Endothelial cell (in vitro differentiated cells): ENCODE results near the gene EHBP1. TPM values are rescaled to one million over a fixed set of nuclear protein-coding genes. Genes with fewer than 3 reads are reported as not detected.

Experiments used
- DNase-seq: peaks from one replicate; pipeline ENCODE4 v3.0.0; 2021; ENCODE audit warnings: low spot score
- H3K27ac Mint-ChIP-seq: one replicate; pipeline ENCODE4 v1.8.0; 2021; ENCODE audit warnings: mixed read lengths, inconsistent platforms; ENCODE audit not compliant: unreplicated experiment
- H3K27me3 Mint-ChIP-seq: one replicate; pipeline ENCODE4 v1.8.0; 2021; ENCODE audit warnings: mild to moderate bottlenecking, moderate library complexity, mixed read lengths, inconsistent platforms; ENCODE audit not compliant: unreplicated experiment
- H3K36me3 Mint-ChIP-seq: one replicate; pipeline ENCODE4 v1.8.0; 2021; ENCODE audit warnings: mild to moderate bottlenecking, low read depth, mixed read lengths, inconsistent platforms; ENCODE audit not compliant: unreplicated experiment
- H3K4me1 Mint-ChIP-seq: one replicate; pipeline ENCODE4 v1.8.0; 2021; ENCODE audit warnings: mild to moderate bottlenecking, mixed read lengths, inconsistent platforms; ENCODE audit not compliant: unreplicated experiment
- H3K4me3 Mint-ChIP-seq: one replicate; pipeline ENCODE4 v1.8.0; 2021; ENCODE audit warnings: mild to moderate bottlenecking, mixed read lengths, inconsistent platforms; ENCODE audit not compliant: unreplicated experiment
- H3K9me3 Mint-ChIP-seq: one replicate; pipeline ENCODE4 v1.8.0; 2021; ENCODE audit warnings: mixed read lengths, inconsistent platforms; ENCODE audit not compliant: unreplicated experiment
- total RNA-seq: library from RNA; stranded (reverse); fragmentation: NEBNext Ultra II Directional; extraction: Animal tissue kit (Norgen Biotek cat#: 25700); gene quantifications from one replicate; pipeline ENCODE4 v1.2.1, GENCODE V29; 2021; ENCODE audit not compliant: unreplicated experiment
- TF ChIP-seq, protein P1 (sequence below): fragments of 200-600 bp; sonication (generic); IDR thresholded peaks from one replicate; pipeline ENCODE4 v1.5.0; 2021; ENCODE audit warnings: antibody characterized with exemption; ENCODE audit not compliant: unreplicated experiment

The EHBP1 gene
- total RNA-seq, 1 donor from 2014 or later: 54.4 TPM

DNA sequence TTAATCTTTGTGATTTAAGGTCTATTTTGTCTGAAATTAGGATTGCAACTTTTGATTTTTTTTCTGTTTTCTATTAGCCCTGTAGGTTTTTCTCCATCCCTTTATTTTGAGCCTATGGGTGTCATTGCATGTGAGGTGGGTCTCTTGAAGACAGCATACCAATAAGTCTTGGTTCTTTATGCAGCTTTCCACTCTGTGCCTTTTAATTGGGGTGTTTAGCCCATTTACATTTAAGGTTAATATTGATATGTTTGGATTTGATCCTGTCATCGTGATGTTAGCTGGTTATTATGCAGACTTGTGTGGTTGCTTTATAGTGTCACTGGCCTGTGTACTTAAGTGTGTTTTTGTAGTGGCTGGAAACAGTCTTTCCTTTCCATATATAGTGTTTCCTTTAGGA is 17.7 kb downstream of the EHBP1 start:
- Mint-ChIP-seq H3K9me3 (no peaks in the 10 kb centered on the region), H3K36me3 (peaks cover 3% of the 10 kb centered on the region), H3K27ac (no peak overlapping the region), H3K4me1 (peaks cover 28% of the 10 kb centered on the region), H3K4me3 (no peak overlapping the region), H3K27me3 (no peaks in the 10 kb centered on the region)
- no peak for DNase-seq
- TF ChIP-seq, protein P1, sequence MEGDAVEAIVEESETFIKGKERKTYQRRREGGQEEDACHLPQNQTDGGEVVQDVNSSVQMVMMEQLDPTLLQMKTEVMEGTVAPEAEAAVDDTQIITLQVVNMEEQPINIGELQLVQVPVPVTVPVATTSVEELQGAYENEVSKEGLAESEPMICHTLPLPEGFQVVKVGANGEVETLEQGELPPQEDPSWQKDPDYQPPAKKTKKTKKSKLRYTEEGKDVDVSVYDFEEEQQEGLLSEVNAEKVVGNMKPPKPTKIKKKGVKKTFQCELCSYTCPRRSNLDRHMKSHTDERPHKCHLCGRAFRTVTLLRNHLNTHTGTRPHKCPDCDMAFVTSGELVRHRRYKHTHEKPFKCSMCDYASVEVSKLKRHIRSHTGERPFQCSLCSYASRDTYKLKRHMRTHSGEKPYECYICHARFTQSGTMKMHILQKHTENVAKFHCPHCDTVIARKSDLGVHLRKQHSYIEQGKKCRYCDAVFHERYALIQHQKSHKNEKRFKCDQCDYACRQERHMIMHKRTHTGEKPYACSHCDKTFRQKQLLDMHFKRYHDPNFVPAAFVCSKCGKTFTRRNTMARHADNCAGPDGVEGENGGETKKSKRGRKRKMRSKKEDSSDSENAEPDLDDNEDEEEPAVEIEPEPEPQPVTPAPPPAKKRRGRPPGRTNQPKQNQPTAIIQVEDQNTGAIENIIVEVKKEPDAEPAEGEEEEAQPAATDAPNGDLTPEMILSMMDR: no peak

DNA sequence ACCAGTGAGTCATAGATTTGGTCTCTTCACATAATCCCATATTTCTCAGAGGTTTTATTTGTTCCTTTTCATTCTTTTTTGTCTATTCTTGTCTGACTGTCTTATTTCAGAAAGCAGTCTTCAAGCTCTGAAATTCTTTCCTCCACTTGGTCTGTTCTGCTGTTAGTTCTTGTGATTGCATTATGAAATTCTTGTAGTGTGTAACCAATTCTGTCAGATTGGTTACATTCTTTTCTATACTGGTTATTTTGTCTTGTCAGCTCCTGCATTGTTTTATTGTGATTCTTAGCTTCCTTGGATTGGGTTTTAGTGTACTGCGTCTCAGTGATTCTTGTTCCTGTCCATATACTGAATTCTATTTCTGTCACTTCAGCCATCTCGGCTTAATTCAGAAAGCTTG is 18.6 kb downstream of the EHBP1 start:
- Mint-ChIP-seq H3K9me3 (no peaks in the 10 kb centered on the region), H3K36me3 (peaks cover 3% of the 10 kb centered on the region), H3K27ac (no peak overlapping the region), H3K4me3 (no peak overlapping the region), H3K27me3 (no peaks in the 10 kb centered on the region), H3K4me1 (peaks cover 28% of the 10 kb centered on the region)
- TF ChIP-seq, protein P1: no peak
- no peak for DNase-seq

DNA sequence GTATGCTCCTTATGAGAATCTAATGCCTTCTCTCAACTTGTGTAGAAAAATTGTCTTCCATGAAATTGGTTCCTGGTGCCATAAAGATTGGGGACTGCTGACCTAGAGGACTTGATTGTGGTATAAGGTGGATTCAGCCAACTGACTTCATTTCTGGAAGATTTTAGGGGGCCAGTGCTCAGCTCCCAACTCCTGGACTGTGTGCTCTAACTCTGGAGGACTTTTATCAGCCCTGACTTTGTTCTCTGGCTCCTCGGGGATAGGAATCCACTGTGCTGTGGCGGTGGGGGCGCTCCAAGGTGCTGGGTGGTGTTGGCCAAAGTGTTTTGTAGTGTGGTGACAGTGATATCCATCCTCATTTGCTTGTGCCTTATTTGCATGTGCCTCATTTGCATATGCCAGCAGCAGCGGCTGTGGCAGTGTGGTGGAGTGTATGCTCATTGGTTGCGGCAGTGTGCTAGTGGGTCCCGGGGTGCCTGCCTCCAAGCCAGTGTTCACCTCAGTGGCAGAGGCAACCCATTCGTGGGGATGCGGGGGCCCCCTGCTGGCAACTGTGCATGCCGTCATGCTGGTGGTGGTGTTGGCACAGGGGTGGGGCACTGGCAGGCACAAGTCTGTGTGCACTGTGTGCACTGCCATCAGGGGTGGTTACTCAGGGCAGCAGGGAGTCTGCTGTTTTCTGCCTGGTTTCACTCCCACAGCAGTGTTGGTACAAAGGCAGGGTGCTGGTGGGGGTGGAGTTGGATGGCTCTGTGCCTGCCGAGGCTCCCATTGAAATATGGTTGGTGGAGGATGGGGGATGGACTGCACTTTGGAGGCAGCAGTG is 19.6 kb downstream of the EHBP1 start:
- H3K36me3 Mint-ChIP-seq: peaks cover 4% of the 10 kb centered on the region
- TF ChIP-seq, protein P1: peak; percentile 23
- no peak overlapping the region for H3K4me3 Mint-ChIP-seq
- no peaks in the 10 kb centered on the region for H3K27me3 Mint-ChIP-seq
- peak; percentile 22 for DNase-seq
- H3K9me3 Mint-ChIP-seq: no peaks in the 10 kb centered on the region
- H3K4me1 Mint-ChIP-seq: peaks cover 28% of the 10 kb centered on the region
- H3K27ac Mint-ChIP-seq: no peak overlapping the region

DNA sequence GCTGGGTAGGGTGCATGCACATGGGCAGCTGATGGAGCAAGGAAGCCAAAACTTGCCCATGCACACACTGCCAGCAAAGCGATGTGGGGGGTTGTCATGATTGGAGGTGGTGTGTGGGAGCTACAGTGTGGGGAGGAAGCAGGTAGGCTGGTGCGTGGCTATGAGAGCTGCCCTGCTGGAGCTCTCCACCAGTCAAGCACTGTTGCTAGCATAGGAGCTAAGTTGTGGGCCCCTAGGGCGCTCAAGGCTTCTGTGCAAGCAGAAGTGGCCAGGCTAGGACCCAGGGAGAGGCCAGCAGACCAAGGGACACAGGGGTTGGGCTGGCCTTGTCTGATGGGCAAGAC is 20.2 kb downstream of the EHBP1 start:
- no peak overlapping the region for H3K4me3 Mint-ChIP-seq
- peaks cover 4% of the 10 kb centered on the region for H3K27me3 Mint-ChIP-seq
- TF ChIP-seq, protein P1: no peak
- peaks cover 10% of the 10 kb centered on the region for H3K36me3 Mint-ChIP-seq
- H3K27ac Mint-ChIP-seq: no peak overlapping the region
- H3K9me3 Mint-ChIP-seq: peaks cover 4% of the 10 kb centered on the region
- DNase-seq: no peak
- peaks cover 28% of the 10 kb centered on the region for H3K4me1 Mint-ChIP-seq

DNA sequence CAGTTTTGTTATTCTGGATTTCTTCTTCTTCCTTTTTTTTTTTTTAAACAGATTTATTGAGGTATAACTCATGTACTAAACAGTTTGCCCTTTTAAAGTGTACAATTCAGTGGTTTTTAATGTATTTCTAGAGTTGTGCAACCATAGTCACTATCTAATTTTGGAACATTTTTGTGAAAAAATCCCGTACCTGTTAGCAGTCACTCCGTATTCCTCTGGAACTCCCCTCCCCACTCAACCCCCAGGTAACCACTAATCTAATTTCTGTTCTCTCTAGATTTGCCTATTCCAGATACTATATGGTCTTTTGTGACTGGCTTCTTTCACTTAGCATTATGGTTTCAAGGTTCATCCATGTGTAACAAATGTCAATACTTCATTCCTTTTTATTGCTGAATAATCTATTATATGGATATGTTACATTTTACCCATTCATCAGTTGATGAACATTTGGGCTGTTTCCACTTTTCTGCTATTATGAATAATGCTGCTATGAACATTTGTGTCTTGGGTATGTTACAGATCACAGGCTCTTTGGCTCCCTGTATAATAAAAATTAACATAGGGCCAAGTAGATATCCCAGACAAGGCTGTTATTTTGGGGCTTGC is 21.9 kb downstream of the EHBP1 start:
- H3K4me1 Mint-ChIP-seq: peaks cover 29% of the 10 kb centered on the region
- TF ChIP-seq, protein P1: no peak
- H3K4me3 Mint-ChIP-seq: no peak overlapping the region
- H3K27me3 Mint-ChIP-seq: peaks cover 4% of the 10 kb centered on the region
- peaks cover 6% of the 10 kb centered on the region for H3K9me3 Mint-ChIP-seq
- DNase-seq: no peak
- H3K27ac Mint-ChIP-seq: no peak overlapping the region
- H3K36me3 Mint-ChIP-seq: peaks cover 18% of the 10 kb centered on the region
